SK-N-SH treated with all-trans-retinoic acid at 6 μM for 48 hours (cell line): Measurements from ENCODE around the gene NHP2.

Experiments
- ARNTL ChIP-seq: fragments of 450-650 bp; formaldehyde crosslinking; IDR thresholded peaks from 2 replicates; pipeline ENCODE4 v1.5.0; 2020; ENCODE audit warnings: low read depth, mild to moderate bottlenecking, moderate library complexity, borderline replicate concordance
- BACH2 ChIP-seq: fragments of 250-450 bp; sonication (Bioruptor Pico); IDR thresholded peaks from 2 replicates; pipeline ENCODE4 v1.9.0; 2021; ENCODE audit warnings: mild to moderate bottlenecking, borderline replicate concordance
- ISL1 ChIP-seq: fragments of 250-450 bp; sonication (Bioruptor Pico); IDR thresholded peaks from 2 replicates; pipeline ENCODE4 v2.1.2; 2022; ENCODE audit warnings: mild to moderate bottlenecking, moderate library complexity
- OSR1 ChIP-seq: fragments of 250-450 bp; sonication (Bioruptor Pico); IDR thresholded peaks from 2 replicates; pipeline ENCODE4 v1.8.0; 2022; ENCODE audit warnings: moderate library complexity, mild to moderate bottlenecking, inconsistent platforms
- RARB ChIP-seq: fragments of 250-450 bp; sonication (Bioruptor Pico); IDR thresholded peaks from 2 replicates; pipeline ENCODE4 v1.8.0; 2021; ENCODE audit warnings: mild to moderate bottlenecking, moderate library complexity
- TCF4 ChIP-seq: fragments of 250-450 bp; sonication (Bioruptor Pico); IDR thresholded peaks from 2 replicates; pipeline ENCODE4 v1.8.0; 2021; ENCODE audit warnings: mild to moderate bottlenecking, moderate library complexity, borderline replicate concordance
- ZFP3 ChIP-seq: fragments of 250-450 bp; sonication (Bioruptor Pico); IDR thresholded peaks from 2 replicates; pipeline ENCODE4 v1.5.0; 2020; ENCODE audit warnings: mild to moderate bottlenecking, moderate library complexity
- ZFP30 ChIP-seq: fragments of 450-650 bp; formaldehyde crosslinking; IDR thresholded peaks from 2 replicates; pipeline ENCODE4 v1.5.0; 2022; ENCODE audit warnings: mild to moderate bottlenecking, moderate library complexity
- ZNF70 ChIP-seq: fragments of 450-650 bp; formaldehyde crosslinking; IDR thresholded peaks from 2 replicates; pipeline ENCODE4 v1.5.0; 2020; ENCODE audit warnings: mild to moderate bottlenecking, moderate library complexity
- ZNF8 ChIP-seq: fragments of 450-650 bp; formaldehyde crosslinking; IDR thresholded peaks from 2 replicates; pipeline ENCODE4 v1.5.0; 2020; ENCODE audit warnings: mild to moderate bottlenecking, moderate library complexity
- TF ChIP-seq, protein P1 (sequence below): fragments of 250-450 bp; sonication (Bioruptor Pico); IDR thresholded peaks from 2 replicates; pipeline ENCODE4 v1.8.0; 2020; ENCODE audit warnings: mild to moderate bottlenecking, moderate library complexity, borderline replicate concordance

DNA sequence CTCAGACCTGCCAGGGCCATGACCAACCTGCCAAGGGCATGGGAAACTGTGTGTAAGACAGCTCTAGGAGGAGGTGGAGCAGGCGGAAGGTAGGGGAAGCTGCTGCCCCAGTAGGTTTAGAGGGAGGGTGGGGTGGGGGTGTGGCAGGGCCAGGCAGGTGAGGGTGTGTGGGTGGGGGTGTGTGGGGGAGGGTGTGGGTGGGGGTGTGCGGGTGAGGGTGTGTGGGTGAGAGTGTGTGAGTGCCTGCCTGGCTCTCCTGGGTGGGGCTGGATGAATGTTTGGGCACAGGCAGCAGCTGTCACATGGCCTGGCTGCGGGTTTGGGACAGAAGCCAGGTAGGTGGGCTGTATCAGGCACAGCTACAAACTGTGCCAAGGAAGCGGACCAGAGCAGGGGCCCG, 49.2 kb downstream of the NHP2 start:
- TF ChIP-seq ZFP30 = no peak
- TF ChIP-seq OSR1 = no peak
- no peak for TF ChIP-seq RARB (CRISPR knock-in tag)
- no peak for TF ChIP-seq ARNTL (CRISPR knock-in tag)
- no peak for TF ChIP-seq ZNF70 (CRISPR knock-in tag)
- TF ChIP-seq BACH2 (CRISPR knock-in tag) = no peak
- TF ChIP-seq TCF4 (CRISPR knock-in tag) = no peak
- no peak for TF ChIP-seq ISL1 (CRISPR knock-in tag)
- TF ChIP-seq ZFP3 (CRISPR knock-in tag) = no peak
- TF ChIP-seq, protein P1, sequence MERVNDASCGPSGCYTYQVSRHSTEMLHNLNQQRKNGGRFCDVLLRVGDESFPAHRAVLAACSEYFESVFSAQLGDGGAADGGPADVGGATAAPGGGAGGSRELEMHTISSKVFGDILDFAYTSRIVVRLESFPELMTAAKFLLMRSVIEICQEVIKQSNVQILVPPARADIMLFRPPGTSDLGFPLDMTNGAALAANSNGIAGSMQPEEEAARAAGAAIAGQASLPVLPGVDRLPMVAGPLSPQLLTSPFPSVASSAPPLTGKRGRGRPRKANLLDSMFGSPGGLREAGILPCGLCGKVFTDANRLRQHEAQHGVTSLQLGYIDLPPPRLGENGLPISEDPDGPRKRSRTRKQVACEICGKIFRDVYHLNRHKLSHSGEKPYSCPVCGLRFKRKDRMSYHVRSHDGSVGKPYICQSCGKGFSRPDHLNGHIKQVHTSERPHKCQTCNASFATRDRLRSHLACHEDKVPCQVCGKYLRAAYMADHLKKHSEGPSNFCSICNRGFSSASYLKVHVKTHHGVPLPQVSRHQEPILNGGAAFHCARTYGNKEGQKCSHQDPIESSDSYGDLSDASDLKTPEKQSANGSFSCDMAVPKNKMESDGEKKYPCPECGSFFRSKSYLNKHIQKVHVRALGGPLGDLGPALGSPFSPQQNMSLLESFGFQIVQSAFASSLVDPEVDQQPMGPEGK = no peak
- no peak for TF ChIP-seq ZNF8 (CRISPR knock-in tag)
